ENCODE measurements around the gene LZTFL1.

Gene LZTFL1

DNA sequence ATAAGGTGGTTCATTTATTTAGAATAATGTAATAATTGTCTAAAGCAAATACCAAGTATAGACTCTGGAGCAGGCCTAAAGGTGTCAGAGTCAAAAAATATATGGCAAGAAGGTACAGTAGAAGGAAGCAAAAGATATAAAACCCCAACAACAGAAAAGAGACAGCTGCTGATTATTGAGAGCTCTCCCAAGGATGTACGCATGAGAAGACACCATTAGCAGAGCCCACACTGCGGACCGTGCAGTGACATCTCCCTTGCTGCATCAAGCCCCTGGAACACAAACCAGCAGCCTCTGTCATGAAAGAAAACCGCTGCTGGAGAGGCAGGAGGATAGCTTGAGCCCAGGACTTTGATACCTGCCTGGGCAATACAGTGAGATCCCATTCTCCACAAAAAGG lies 27.6 kb downstream of the LZTFL1 start:
- Histone ChIP-seq H3K27me3 (ENCODE audit: control insufficient read depth, low read length) (no peaks in the 10 kb centered on the region), H3K9me2 (replicated peaks; ENCODE audit: control insufficient read depth, low read length) (no peaks in the 10 kb centered on the region), H3K4me1 (ENCODE audit: control insufficient read depth, low read length) (no peaks in the 10 kb centered on the region), H3K27ac (ENCODE audit: low read depth, low read length) (no peak overlapping the region), H4K20me1 (ENCODE audit: control insufficient read depth, insufficient read depth, low read depth, low read length) (no peaks in the 10 kb centered on the region), H3K4me3 (ENCODE audit: low read length) (no peak overlapping the region), H3K36me3 (ENCODE audit: control insufficient read depth, low read length) (no peaks in the 10 kb centered on the region), H3K9me3 (ENCODE audit: control insufficient read depth, insufficient read depth, low read length) (no peaks in the 10 kb centered on the region), H3K4me2 (ENCODE audit: low read length) (no peak overlapping the region), H3F3A (ENCODE audit: control insufficient read depth, insufficient read depth) (no peaks in the 10 kb centered on the region), H3K79me2 (ENCODE audit: control insufficient read depth, low read length) (no peaks in the 10 kb centered on the region)
- TF ChIP-seq, protein P1, sequence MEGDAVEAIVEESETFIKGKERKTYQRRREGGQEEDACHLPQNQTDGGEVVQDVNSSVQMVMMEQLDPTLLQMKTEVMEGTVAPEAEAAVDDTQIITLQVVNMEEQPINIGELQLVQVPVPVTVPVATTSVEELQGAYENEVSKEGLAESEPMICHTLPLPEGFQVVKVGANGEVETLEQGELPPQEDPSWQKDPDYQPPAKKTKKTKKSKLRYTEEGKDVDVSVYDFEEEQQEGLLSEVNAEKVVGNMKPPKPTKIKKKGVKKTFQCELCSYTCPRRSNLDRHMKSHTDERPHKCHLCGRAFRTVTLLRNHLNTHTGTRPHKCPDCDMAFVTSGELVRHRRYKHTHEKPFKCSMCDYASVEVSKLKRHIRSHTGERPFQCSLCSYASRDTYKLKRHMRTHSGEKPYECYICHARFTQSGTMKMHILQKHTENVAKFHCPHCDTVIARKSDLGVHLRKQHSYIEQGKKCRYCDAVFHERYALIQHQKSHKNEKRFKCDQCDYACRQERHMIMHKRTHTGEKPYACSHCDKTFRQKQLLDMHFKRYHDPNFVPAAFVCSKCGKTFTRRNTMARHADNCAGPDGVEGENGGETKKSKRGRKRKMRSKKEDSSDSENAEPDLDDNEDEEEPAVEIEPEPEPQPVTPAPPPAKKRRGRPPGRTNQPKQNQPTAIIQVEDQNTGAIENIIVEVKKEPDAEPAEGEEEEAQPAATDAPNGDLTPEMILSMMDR (IDR thresholded peaks at IDR 0.05; ENCODE audit: low read depth, low read length, poor library complexity, severe bottlenecking) = no peak
- TF ChIP-seq EZH2phosphoT487 (IDR thresholded peaks at IDR 0.05; ENCODE audit: borderline replicate concordance, low read length) = no peak

DNA sequence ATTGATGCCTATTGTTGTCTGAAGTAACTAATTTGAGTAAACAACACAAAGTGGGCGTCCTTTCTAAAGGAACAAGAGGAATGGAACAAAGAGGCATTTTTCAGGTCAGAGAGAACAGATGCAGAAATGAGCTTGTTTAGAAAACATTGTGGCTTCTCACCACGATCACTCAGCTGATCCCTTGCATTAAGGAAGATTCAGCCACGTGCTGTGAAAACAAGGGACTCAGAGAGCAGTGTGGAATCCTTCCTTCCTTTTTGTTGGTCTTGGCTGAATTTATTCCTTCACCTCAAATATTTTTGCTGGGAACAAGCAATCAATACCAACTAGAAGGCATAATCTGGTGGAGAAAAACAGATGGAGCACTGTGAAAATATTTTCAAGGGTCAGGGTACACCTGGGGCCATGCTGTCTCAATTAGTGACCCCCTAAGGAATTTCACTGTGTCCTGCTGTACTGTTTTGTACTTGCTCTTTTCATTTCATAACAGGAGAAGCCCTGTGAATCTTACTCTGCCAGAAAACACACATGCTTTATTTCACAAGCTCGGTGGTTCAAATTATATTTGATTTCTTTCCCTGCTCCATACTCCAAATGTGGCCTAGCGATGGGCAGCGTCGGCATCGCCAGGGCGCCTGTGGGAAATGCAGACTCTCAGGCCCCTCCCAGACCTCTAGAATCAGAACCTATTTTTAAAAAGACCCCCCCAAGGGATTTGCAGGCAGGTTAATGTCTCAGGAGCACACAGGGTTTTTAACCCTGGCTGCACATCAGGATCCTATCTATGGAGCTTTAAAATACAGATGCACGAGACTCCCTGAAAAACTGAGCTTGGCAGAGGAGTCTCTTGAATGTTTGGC lies 34.0 kb downstream of the LZTFL1 start:
- no peak overlapping the region for H3K27ac ChIP-seq (ENCODE audit: low read depth, low read length)
- H3K9me2 ChIP-seq (replicated peaks; ENCODE audit: control insufficient read depth, low read length) = no peaks in the 10 kb centered on the region
- H3K79me2 ChIP-seq (ENCODE audit: control insufficient read depth, low read length) = no peaks in the 10 kb centered on the region
- H3K9me3 ChIP-seq (ENCODE audit: control insufficient read depth, insufficient read depth, low read length) = no peaks in the 10 kb centered on the region
- H3K36me3 ChIP-seq (ENCODE audit: control insufficient read depth, low read length) = no peaks in the 10 kb centered on the region
- no peak overlapping the region for H3K4me3 ChIP-seq (ENCODE audit: low read length)
- no peaks in the 10 kb centered on the region for H3K4me1 ChIP-seq (ENCODE audit: control insufficient read depth, low read length)
- H4K20me1 ChIP-seq (ENCODE audit: control insufficient read depth, insufficient read depth, low read depth, low read length) = no peaks in the 10 kb centered on the region
- H3K4me2 ChIP-seq (ENCODE audit: low read length) = no peak overlapping the region
- 0 out of 2 replicates have a peak, but pooled peaks cover 2% of the 10 kb centered on the region for H3K27me3 ChIP-seq (ENCODE audit: control insufficient read depth, low read length)
- no peaks in the 10 kb centered on the region for H3F3A ChIP-seq (ENCODE audit: control insufficient read depth, insufficient read depth)
- TF ChIP-seq, protein P1 (IDR thresholded peaks at IDR 0.05; ENCODE audit: low read depth, low read length, poor library complexity, severe bottlenecking) = no peak

DNA sequence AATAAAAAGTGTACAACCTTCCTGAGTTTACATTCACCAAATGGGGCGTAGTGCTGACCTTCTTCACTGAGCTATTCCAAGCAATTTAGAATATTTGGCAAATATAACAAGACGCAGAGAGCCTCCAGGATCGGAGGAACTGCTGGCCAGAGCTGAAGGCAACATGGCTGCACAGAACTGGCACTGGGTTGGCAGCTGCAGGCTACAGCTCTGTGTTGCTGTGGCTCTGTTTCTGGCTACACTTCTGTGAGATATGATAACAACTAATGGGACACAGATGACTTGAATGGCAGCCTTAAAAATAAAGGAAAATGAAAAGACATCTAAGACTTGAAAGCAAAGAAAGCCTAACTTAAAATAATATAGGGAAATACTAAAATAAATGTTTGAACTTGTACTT lies 34.8 kb downstream of the LZTFL1 start:
- TF ChIP-seq, protein P1 (IDR thresholded peaks at IDR 0.05; ENCODE audit: low read depth, low read length, poor library complexity, severe bottlenecking) = no peak
- TF ChIP-seq EZH2phosphoT487 (IDR thresholded peaks at IDR 0.05; ENCODE audit: borderline replicate concordance, low read length) = no peak
- Histone ChIP-seq H3K27ac (ENCODE audit: low read depth, low read length) (no peak overlapping the region), H3K9me2 (replicated peaks; ENCODE audit: control insufficient read depth, low read length) (no peaks in the 10 kb centered on the region), H3K79me2 (ENCODE audit: control insufficient read depth, low read length) (no peaks in the 10 kb centered on the region), H3F3A (ENCODE audit: control insufficient read depth, insufficient read depth) (no peaks in the 10 kb centered on the region), H3K4me1 (ENCODE audit: control insufficient read depth, low read length) (no peaks in the 10 kb centered on the region), H3K4me2 (ENCODE audit: low read length) (no peak overlapping the region), H3K4me3 (ENCODE audit: low read length) (no peak overlapping the region), H3K27me3 (ENCODE audit: control insufficient read depth, low read length) (0 out of 2 replicates have a peak, but pooled peaks cover 5% of the 10 kb centered on the region), H4K20me1 (ENCODE audit: control insufficient read depth, insufficient read depth, low read depth, low read length) (no peaks in the 10 kb centered on the region), H3K9me3 (ENCODE audit: control insufficient read depth, insufficient read depth, low read length) (no peaks in the 10 kb centered on the region), H3K36me3 (ENCODE audit: control insufficient read depth, low read length) (no peaks in the 10 kb centered on the region)

Data from DOHH2 (cell line).